Stimulated activated CD4-positive, alpha-beta T cell treated with anti-CD3 and anti-CD28 coated beads, TNF-alpha, amount 100 ng/mL, for 48 hours (primary cell): ENCODE data around the gene AP5Z1.
A peak's percentile ranks its signal among the peaks of the same experiment; 100 is the strongest.

Source experiments
- DNase-seq, 3 donors: peaks; one replicate each; pipeline ENCODE4 v3.0.0-alpha.2; 2020; ENCODE audit warnings: low read depth in 3 of 3

AP5Z1 gene, protein sequence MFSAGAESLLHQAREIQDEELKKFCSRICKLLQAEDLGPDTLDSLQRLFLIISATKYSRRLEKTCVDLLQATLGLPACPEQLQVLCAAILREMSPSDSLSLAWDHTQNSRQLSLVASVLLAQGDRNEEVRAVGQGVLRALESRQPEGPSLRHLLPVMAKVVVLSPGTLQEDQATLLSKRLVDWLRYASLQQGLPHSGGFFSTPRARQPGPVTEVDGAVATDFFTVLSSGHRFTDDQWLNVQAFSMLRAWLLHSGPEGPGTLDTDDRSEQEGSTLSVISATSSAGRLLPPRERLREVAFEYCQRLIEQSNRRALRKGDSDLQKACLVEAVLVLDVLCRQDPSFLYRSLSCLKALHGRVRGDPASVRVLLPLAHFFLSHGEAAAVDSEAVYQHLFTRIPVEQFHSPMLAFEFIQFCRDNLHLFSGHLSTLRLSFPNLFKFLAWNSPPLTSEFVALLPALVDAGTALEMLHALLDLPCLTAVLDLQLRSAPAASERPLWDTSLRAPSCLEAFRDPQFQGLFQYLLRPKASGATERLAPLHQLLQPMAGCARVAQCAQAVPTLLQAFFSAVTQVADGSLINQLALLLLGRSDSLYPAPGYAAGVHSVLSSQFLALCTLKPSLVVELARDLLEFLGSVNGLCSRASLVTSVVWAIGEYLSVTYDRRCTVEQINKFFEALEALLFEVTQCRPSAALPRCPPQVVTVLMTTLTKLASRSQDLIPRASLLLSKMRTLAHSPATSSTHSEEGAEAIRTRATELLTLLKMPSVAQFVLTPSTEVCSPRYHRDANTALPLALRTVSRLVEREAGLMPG

DNA sequence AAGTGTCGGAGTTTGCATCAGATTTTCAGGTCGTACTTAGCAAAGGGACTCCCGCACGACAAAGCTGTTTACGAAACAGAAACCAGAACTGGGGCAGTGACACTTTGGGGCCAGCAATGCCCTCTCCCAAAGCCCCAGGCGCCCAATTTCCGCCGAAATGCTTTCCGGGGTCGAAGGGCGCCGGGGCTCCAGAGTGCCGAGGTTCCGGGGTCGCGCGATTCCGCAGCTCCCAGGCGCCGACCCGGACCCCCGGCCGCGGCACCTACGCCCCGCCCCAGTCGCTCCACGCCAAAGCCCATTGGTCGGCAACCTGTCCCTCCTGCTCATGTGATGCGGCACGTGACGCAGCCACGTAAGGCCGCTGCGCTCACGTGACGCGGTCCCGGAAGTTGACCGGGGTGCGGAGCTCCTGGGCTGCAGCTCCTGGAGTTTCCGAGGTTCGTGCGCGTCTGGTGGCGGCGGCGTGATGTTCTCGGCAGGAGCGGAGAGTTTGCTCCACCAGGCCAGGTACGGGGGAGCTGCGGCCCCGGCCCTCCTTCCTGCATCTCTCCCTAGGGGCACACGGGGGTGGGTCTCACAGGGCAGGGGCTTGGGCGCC, at the start of gene AP5Z1:
AP5Z1 (plus strand) TSS at position 374 of the 598 bp plus-strand sequence; CDS start at position 467, 93 bp downstream.
- DNase-seq = peak; percentile 83 to 92 (median 89)

DNA sequence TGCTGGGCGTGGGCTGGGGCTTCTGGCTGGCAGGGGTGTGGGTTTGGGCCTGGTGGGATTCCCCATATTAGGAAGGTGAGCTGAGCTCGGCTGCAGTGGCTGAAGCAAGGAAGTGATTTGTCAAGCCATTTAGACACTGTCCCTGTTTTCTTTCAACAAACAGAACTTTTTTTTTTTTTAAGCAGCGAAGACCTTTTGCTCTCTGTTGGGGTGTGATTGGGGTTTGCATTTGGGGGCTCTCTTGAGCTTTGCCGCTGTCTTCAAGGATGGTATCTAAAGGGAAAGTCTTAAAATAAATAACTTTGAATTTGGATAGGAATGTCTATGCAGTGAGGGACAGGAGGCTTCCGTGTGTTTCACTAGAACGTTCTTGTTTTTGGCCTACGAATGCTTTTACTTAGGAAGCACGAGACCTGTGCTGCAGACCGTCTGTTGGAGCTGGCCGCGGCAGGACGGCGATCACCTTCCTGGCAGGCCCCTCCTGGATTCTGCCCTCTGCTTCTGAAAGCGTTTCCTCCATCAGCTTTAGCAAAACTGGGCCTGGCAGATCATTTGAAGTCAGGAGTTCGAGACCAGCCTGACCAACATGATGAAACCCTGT, 49.5 kb upstream of the AP5Z1 start:
- DNase-seq = no peak

DNA sequence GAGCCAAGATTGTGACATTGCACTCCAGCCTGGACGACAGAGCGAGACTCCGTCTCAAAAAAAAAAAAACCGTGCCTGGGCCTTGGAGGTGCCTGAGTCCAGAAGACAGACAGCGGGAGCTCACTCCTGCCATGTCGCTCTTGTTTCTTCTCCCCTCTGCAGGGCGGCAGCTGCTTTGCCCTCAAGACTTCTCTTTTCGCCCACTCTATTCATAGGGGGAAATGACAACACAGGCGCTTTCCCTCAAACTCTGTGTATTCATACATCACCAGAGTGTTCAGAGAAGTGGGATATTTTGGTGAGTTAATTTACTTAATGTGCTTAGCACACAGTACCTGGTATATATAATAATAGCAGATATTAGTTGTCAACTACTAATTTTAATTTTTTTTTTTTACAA, 48.9 kb upstream of the AP5Z1 start:
- no peak for DNase-seq

DNA sequence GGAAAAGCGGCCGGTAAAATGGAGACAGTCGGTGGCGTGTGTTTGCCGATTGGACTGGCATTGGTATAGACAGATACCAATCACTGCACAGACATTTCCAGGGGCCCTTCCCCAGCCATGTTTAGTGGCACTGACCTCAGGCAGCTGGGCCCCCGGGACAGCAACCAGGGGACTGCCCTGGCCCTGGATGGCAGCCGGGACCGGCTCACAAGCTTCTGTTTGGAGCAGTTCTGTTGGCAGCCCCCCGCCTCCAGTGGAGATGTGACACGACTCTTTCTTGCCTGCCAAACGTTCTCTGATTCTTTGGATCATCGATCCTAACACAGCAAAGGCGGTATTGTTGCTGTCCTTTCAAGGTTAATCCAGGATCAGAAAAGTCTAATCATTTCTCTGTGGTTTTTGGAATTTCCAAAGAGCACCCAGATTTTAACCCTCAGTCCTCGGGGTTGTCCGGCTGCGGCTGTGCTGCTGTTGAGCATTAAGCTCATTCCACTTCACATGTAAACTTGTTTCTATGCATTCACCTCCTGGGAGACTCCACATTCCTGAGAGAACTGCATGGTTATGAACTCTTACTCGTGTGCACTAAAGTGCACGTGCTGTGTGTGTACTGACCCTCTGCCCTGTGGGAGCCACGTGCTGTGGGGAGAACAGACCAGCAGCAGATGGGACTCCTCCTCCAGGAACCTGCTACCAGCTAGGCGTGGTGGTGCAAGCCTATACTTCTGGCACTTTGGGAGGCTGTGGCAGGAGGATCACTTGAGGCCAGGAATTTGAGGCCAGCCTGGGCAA, 47.3 kb upstream of the AP5Z1 start:
- no peak for DNase-seq

DNA sequence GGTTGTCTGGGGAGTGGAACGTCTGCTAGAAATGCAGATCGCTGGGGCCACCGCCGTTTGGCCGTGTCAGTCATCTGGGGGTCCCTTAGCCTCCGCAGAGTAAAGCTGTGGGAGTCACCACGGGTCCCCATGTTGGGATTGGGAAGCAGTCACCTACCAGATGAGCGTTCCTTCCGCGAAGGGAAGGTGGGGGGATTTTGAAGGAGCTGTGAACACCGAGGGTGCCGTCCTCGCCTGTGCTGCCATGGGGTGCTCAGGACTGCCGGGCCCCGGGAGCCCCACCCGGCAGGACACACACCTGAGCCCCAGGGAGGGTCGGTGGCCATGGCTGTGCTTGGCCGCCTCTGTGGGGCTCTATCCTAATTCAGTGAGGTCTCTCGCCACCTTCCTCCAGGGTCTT, 46.2 kb upstream of the AP5Z1 start:
- no peak for DNase-seq

DNA sequence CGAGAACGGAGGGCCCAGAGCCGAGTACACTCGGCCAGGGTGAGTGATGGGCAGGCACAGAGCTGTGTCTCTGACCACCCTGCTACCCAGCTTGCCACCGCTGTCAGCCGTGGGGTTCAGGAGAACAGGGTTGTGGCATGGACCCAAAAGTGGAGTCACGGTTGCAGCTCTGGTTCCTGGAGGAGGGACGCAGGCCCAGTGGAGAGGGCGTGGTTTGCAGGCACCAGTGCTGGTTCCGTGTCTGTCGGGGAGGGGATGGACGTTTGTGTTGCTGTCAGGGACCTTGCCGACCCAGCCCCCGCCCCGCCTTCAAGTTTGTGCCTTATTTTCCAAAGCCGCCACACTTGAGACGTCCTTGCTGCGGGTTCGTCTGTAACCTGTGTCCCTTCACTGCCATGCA, 45.1 kb upstream of the AP5Z1 start:
- no peak for DNase-seq

DNA sequence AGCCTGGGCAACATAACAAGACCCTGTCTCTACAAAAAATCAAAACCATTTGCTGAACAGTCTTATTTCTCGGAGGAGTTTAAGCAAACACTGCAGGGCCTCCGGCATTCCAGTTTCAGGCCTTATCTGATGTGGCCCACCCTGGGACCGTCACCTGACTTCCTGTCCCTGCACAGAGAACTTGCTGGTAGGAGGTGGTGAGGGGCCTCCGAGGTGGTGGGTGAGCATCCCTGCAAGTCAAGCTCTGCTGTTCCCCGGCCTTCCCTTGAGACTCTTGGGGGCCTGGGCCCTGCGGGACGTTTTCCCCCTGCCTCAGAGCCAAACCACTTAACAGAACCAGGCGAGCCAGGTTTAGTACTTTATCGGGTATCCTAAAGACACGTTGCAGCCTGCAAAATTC, 44.5 kb upstream of the AP5Z1 start:
- no peak for DNase-seq

DNA sequence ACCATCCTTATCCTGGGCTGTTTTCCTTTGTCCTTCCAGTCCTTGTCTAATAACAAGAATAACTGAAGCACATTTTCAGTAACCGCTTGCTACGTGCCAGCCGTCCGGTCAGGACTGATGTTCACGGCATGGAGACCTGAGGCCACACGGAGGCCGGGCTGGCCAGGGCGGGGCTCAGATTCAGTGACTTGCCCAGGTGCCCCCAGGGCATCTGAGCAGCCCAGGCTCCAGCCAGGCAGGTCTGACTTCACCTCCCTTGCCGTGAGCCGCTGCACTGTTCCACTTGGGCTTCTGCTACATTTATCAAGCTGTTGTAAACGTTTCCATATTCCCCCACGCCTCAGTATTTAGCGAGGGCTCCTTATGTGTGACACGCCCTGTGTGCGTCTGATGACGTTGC, 43.6 kb upstream of the AP5Z1 start:
- DNase-seq = no peak

DNA sequence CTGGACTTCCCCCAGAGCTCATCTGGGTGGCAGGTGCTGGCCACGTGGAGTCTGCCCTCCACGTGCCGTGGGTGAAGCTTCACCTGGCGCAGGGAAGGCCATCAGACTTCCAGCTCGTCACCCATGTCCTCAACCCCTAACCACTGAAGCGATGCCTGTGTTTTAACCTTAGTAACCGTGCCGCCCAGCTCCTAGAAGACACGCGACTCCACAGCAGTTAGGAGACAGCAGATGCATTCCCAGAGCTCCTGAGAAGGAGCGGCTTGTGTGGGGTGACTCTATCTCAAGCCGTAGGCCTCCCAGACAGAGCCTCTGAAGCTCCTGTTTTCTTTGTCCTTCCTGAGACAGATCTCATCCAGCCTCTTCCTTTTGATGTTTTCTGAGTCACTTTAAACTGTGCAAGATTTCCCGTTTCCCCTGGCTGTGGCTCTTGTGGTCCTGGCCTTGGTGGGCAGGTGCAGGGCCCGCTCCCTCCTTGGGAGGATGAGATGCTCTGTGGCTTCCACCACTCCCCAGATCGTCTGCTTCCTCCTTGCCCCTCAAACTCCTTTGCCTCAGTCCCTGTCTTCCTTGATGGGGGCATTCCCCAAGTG, 41.4 kb upstream of the AP5Z1 start:
- DNase-seq = no peak

DNA sequence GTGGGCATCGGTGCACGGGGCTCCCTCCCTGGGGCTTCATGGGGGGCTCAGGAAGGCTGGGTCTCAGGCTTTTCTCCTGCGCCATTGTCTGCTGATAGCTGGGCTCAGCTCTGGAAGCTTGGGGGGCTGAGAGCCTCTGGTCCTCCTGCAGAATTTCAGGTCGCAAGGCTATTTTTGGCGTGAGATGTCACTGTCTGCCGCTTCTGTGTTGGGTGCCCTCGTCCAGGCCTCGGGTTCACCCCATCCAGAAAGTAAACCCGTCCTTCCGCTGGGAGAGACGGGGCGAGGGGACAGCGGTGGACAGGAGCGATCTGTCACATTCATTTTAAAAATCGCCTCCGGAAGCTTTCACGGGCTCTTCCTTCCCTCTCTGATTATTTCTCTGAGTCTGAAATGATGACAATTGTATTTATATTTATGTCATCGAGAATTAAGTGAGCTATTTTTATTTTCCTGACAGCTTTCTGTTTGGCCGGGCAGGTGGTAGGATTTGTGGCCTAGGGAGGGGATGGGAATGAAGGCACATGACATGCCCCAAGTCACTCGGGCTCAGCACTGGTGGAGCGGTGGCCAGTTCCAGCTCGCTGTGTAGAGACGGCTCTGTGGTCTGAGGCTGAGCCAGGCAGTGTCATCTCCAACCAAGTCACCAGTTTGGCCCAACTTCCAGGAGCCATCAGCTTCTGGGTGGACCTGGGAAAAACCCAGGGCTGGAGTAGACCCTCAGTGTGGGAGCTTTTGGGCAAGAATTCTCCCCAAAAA, 40.7 kb upstream of the AP5Z1 start:
- DNase-seq = no peak

DNA sequence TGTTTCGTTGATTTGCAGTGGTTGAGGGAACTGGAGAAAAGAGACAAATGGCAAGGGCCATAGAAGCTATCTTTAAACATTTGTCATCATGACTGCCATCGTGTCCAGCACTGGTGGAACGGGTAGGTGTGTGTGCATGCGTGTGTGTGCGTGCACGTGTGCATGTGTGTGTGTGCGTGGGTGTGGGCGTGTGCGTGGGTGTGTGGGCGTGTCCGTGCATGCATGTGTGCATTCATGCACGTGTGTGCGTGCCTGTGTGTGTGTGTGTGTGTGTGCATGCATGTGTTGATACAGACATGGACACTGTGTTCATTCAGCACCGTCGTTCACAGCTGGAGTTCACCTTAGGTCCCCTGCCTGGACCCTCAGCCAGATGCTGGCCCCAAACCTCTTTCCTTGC, 38.1 kb upstream of the AP5Z1 start:
- DNase-seq = no peak

DNA sequence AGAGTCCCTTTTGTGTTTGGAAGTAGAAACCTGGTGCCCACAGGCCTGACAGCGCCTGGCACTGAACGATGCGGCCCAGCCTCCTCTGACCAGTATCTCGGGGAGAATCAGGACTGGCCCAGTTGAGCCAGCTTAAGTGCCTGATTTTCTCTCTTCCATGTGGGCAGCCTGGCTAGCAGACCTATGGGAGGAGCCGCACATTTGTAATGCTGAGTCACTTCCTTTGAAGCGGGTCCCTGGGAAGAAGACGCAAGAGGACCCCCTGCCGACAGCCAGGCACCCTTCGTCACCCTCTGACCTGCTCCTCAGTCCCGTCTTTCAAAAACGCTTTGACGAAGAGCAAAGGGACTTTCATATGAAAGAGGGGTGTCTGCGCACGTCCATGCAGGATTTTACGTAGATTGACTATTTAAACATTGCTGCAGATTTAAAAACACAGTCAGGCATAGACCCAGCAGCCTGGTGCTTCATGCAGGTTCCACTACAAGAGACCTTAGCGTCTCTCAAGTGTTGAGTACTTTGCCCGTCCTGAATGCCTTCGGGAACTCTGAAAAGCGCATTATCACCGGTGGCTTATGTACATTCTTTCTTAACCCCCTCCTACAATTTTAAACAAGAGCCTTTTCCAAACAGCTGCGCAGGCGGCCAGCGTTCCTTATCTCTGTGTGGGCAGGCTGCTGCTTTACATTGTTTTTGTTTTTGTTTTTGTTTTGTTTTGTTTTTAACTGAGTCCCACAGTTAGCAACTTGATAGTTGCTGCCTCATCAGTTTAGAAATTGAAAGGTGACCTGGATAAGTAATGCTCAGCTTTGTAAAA, 36.5 kb upstream of the AP5Z1 start:
- DNase-seq = no peak

DNA sequence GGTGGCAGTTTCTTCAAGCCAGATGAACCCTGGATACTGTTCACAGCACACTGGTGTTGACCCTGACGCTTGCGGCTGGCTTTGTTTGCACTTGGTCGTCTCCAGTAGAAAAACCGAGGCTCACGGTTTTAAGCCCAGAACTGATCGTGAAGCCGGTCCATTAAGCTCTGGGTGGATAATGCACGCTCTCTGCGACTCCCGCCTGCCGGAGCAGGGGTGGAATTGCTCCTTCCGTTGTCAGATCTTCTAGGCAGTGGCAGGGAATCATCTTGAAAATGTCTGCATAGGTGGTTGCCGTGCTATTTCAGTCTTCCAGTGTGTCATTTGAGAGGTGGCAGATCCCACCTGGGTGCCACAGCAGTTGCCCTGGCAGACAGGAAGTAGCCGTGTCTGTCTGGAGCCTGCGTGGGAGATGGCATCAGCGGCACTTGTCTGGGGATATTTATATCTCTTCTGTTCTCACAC, 35.9 kb upstream of the AP5Z1 start:
- DNase-seq = peak in 1 of 3 donors; percentile 18

DNA sequence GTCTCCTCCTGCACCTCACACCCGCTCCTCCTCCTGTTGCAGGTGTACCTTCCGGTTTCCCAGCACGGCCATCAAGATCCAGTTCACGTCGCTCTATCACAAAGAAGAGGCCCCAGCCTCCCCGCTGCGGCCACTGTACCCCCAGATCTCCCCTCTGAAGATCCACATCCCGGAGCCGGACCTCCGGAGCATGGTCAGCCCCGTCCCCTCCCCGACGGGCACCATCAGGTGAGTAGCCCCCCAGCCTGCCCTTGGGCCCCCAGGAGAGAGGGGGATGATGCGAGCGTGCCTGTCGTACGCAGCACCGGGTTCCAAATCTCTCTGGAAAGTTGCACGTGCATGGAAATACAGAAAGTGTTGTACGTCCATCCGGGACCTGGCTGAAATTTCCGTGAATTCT, 34.6 kb upstream of the AP5Z1 start:
- no peak for DNase-seq

DNA sequence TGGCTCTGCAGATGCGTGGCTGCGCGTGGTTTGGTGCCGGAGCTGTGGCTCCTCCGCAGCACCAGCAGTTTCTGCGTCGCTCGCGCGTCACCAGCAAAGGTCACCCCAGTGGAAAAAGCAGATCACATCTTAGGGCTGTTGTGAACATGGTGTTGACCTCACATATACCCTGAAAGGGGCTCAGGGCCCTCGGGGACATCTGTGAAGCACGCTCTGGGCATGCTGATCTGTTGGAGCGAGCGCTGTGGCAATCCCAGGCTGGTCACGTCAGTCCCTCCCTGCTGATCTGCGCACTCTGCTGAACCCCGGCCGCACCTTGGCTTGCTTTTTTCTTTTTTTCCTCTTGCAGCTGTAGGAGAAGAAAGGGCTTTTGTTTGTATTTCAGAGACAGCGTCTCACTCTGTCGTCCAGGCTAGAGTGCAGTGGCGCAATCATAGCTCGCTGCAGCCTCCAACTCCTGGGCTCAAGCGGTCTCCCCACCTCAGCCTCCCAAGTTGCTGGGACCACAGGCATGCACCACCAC, 33.3 kb upstream of the AP5Z1 start:
- no peak for DNase-seq

DNA sequence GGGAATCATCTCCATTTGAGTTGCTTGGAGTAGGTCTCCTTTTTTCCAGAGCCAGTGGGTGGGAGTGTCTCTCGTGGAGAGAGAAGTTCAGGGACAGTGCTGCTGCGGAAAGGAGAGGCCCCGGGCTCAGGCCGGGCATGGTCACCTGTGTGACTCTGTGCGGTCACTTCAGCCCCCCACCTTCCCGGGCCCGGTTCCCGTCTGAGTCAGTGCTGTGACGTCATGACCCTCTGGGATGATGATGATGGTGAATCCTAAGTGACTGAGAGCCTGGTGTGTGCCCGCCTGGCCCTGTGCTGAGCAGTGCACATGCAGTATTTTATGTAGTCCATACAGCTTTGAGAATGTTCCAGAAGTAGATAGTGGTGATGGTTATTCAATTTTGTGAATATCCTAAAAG, 32.6 kb upstream of the AP5Z1 start:
- no peak for DNase-seq

DNA sequence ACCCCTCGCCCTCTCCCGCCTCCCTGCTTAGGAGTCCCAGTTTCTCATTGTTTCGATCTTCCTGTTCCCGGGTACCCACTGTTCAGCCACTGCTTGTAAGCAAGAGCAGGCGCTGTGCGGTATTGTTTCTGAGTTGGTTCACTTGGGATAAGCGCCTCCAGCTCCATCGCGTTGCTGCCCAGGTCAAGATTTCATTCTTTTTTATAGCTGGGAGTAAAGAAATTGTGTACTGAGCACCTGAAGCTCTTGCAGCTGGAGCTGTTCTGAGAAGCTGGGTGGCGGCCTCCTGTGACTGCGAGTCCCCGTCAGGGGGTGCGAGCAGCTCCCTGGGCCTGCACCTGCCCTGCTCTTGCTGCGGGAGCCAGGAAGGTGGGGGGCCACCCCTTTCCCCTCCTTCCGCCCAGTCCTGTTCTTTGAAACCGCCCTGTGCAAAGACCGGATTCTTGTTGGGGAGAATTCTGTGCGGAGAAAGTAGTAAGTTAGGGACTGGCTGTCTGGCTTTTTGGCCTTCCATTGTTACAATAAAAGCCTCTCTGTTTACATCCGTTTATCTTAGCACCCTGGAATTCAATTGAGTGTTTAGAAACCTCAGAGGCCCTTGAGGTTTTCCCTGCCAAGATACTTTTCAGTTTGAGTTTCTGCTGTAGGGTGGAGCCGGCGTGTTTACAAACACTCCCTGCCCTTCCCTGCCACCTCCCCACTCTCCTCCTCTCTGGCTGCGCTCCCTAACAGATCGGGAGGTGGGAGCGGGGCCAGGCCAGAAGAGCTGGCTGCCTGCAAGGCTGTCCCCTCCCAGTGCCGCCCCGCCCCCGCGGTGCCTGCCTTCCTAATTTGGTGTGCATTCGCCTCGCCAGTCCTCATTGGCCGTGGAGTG, 30.8 kb upstream of the AP5Z1 start:
- peak; percentile 49 to 62 (median 61) for DNase-seq
